PC-9 (cell line): Measurements from ENCODE around the gene ANKRD11. TPM values are rescaled to one million over a fixed set of nuclear protein-coding genes. Genes with fewer than 3 reads are reported as not detected.

ENCODE experiments used
- BruUV-seq: library from RNA; stranded (reverse); fragments of 400-500 nt; replicated peaks from 2 replicates; lab custom pipeline; 2021; lab: Mats Ljungman, UMichigan
- CTCF ChIA-PET: fragments of 300-600 bp; sonication (Branson Sonifier 250); formaldehyde crosslinking; loops from one replicate; lab custom pipeline; 2022; ENCODE audit warnings: antibody characterized with exemption; lab: Charles Lee
- POLR2A ChIA-PET: fragments of 300-600 bp; sonication (Branson Sonifier 250); formaldehyde crosslinking; loops from one replicate; lab custom pipeline; 2022; ENCODE audit warnings: antibody characterized with exemption; ENCODE audit not compliant: unreplicated experiment; lab: Charles Lee
- DNase-seq, 2 experiments: peaks; one replicate each; pipeline versions ENCODE4 v3.0.0 to v3.0.0-alpha.2; 2015 to 2022; ENCODE audit warnings: mixed read lengths in 1 of 2
- H2AFZ ChIP-seq: fragments of 200-600 bp; sonication (generic); 2 replicates; pipeline ENCODE4 v1.8.1; 2017; ENCODE audit warnings: antibody characterized with exemption
- H3F3A ChIP-seq: fragments of 200-600 bp; sonication (generic); 2 replicates; pipeline ENCODE4 v1.8.1; 2017; ENCODE audit warnings: antibody characterized with exemption, mild to moderate bottlenecking, low read depth; ENCODE audit not compliant: insufficient read depth
- H3K27ac ChIP-seq: fragments of 200-600 bp; sonication (generic); 2 replicates; pipeline ENCODE4 v1.6.1; 2016; ENCODE audit warnings: mixed run types
- H3K27me3 ChIP-seq: fragments of 200-600 bp; sonication (generic); 2 replicates; pipeline ENCODE4 v1.6.1; 2016; ENCODE audit warnings: low read depth, mixed run types; ENCODE audit not compliant: insufficient read depth
- H3K36me3 ChIP-seq: fragments of 200-600 bp; sonication (generic); 2 replicates; pipeline ENCODE4 v1.6.1; 2016; ENCODE audit warnings: low read depth, mixed run types
- H3K4me1 ChIP-seq: fragments of 200-600 bp; sonication (generic); replicated peaks from 2 replicates; pipeline ENCODE4 v1.6.1; 2016; ENCODE audit warnings: mixed run types; ENCODE audit not compliant: insufficient read depth
- H3K4me2 ChIP-seq: fragments of 200-600 bp; sonication (generic); 2 replicates; pipeline ENCODE4 v1.6.1; 2017; ENCODE audit warnings: mixed run types
- H3K4me3 ChIP-seq: fragments of 200-600 bp; sonication (generic); 2 replicates; pipeline ENCODE4 v1.6.1; 2016; ENCODE audit warnings: mixed run types
- H3K79me2 ChIP-seq: fragments of 200-600 bp; sonication (generic); 2 replicates; pipeline ENCODE4 v1.6.1; 2017; ENCODE audit warnings: low read depth, mixed run types
- H3K9me2 ChIP-seq: fragments of 200-600 bp; sonication (generic); 2 replicates; pipeline ENCODE4 v1.8.1; 2017; ENCODE audit warnings: mild to moderate bottlenecking; ENCODE audit not compliant: insufficient read depth
- H3K9me3 ChIP-seq: fragments of 200-600 bp; sonication (generic); 2 replicates; pipeline ENCODE4 v1.8.1; 2016; ENCODE audit warnings: low read depth; ENCODE audit not compliant: insufficient read depth
- H4K20me1 ChIP-seq: fragments of 200-600 bp; sonication (generic); 2 replicates; pipeline ENCODE4 v1.8.1; 2017; ENCODE audit not compliant: insufficient read depth
- EZH2 ChIP-seq: fragments of 200-600 bp; sonication (generic); IDR thresholded peaks from 2 replicates; pipeline ENCODE4 v1.8.0; 2017; ENCODE audit warnings: antibody characterized with exemption, low read depth
- intact Hi-C: fragments of 100-400 bp; cut with micrococcal nuclease; formaldehyde crosslinking; loops from one replicate; pipeline ENCODE4 v1.10.0; 2022; ENCODE audit not compliant: unreplicated experiment
- total RNA-seq: library from RNA; stranded (reverse); gene quantifications from 2 replicates; pipeline ENCODE4 v1.2.3, GENCODE V29; 2021
- TF ChIP-seq, protein P1 (sequence below): fragments of 200-600 bp; sonication (generic); conservative IDR thresholded peaks from 2 replicates; pipeline ENCODE4 v1.6.1; 2017; ENCODE audit warnings: mixed run types, antibody characterized with exemption, mild to moderate bottlenecking, moderate library complexity

The ANKRD11 gene
- total RNA-seq, 1 experiment from 2014 or later: 220 TPM

DNA sequence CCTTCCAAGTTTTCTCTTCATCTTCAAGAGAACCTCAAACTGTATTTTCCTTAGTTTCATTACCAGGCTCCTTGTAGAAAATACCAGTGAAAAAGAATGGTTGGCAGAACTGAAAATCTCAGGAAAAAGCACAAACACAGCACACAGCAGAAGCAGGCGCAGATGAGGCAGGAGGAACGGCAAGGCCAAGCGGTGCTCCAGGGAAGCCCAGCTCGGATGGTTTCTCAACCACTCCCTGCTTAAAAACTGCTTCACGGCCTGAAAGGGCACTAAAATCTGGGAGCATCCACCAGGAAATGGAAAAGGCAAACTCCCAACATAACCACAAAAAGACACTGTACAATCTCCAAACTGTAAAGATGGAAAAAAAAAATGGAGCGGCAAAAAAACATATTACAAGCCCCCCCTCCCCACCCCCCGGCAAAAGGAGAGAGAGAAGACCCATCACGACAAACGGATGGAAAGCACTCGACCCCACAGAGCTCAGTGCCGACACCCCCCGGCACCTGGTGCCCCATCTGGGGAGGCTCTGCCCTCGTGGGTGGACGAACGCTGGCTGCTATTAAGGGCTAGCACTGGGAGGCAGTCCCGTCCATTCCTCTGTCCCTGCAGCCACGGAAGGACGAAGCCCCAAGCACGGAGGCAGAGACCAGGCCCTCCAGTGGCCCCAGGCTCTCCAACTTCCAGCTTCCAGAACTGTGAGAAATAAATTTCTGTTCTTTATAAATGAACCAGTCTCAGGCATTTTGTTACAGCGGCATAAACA lies 145.3 kb downstream of the ANKRD11 start:
- H3K4me2 ChIP-seq: no peak overlapping the region
- ChIA-PET POLR2A (interaction anchor here (0.7 kb wide), 1 partner anchor 25 kb away, joined by 8 read pairs; no protein-coding TSS in a partner anchor), CTCF (no interaction called here)
- peaks cover 48% of the 10 kb centered on the region for H3F3A ChIP-seq
- H4K20me1 ChIP-seq: peaks cover 99% of the 10 kb centered on the region
- no peak overlapping the region for H2AFZ ChIP-seq
- intact Hi-C loops: no loop called here
- no peak for DNase-seq
- no peaks in the 10 kb centered on the region for H3K9me2 ChIP-seq
- peaks cover 13% of the 10 kb centered on the region; the same call in 1 of the 2 replicates for H3K4me1 ChIP-seq
- H3K4me3 ChIP-seq: no peak overlapping the region
- H3K9me3 ChIP-seq: no peaks in the 10 kb centered on the region
- TF ChIP-seq, protein P1, sequence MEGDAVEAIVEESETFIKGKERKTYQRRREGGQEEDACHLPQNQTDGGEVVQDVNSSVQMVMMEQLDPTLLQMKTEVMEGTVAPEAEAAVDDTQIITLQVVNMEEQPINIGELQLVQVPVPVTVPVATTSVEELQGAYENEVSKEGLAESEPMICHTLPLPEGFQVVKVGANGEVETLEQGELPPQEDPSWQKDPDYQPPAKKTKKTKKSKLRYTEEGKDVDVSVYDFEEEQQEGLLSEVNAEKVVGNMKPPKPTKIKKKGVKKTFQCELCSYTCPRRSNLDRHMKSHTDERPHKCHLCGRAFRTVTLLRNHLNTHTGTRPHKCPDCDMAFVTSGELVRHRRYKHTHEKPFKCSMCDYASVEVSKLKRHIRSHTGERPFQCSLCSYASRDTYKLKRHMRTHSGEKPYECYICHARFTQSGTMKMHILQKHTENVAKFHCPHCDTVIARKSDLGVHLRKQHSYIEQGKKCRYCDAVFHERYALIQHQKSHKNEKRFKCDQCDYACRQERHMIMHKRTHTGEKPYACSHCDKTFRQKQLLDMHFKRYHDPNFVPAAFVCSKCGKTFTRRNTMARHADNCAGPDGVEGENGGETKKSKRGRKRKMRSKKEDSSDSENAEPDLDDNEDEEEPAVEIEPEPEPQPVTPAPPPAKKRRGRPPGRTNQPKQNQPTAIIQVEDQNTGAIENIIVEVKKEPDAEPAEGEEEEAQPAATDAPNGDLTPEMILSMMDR: no peak
- no peak for TF ChIP-seq EZH2
- H3K36me3 ChIP-seq: 0 out of 2 replicates have a peak, but pooled peaks cover 6% of the 10 kb centered on the region
- no peaks in the 10 kb centered on the region for H3K27me3 ChIP-seq
- BruUV-seq: no TSS peak
- peaks cover 100% of the 10 kb centered on the region for H3K79me2 ChIP-seq
- no peak overlapping the region for H3K27ac ChIP-seq

DNA sequence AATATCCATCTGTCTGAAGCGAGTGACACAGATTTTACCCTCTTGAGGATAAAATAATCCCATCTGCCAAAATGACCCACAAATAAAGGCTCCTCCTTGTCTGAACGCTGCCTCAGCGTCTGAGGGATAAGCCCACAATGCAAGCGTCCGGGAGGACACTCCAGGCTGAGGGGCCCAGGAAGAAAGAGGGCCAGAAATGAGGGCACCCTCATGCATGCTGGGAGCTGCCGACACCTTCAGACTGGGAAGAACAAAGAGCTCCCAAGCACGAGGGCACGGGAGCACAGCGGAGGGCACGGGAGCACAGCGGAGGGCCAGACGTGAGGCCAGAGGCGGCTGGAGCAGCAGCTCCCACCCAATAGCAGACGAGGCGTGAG lies 145.9 kb downstream of the ANKRD11 start:
- POLR2A ChIA-PET: no interaction called here
- DNase-seq: no peak
- Histone ChIP-seq H3K27ac (no peak overlapping the region), H2AFZ (no peak overlapping the region), H3K4me3 (no peak overlapping the region), H3K79me2 (peaks cover 100% of the 10 kb centered on the region), H4K20me1 (peaks cover 99% of the 10 kb centered on the region), H3F3A (peaks cover 54% of the 10 kb centered on the region), H3K4me1 (peaks cover 13% of the 10 kb centered on the region; the same call in 1 of the 2 replicates), H3K27me3 (no peaks in the 10 kb centered on the region), H3K36me3 (0 out of 2 replicates have a peak, but pooled peaks cover 6% of the 10 kb centered on the region), H3K9me3 (no peaks in the 10 kb centered on the region), H3K4me2 (no peak overlapping the region), H3K9me2 (no peaks in the 10 kb centered on the region)
- no TSS peak for BruUV-seq
- intact Hi-C loops: no loop called here
- CTCF ChIA-PET: no interaction called here
- TF ChIP-seq, protein P1: no peak

DNA sequence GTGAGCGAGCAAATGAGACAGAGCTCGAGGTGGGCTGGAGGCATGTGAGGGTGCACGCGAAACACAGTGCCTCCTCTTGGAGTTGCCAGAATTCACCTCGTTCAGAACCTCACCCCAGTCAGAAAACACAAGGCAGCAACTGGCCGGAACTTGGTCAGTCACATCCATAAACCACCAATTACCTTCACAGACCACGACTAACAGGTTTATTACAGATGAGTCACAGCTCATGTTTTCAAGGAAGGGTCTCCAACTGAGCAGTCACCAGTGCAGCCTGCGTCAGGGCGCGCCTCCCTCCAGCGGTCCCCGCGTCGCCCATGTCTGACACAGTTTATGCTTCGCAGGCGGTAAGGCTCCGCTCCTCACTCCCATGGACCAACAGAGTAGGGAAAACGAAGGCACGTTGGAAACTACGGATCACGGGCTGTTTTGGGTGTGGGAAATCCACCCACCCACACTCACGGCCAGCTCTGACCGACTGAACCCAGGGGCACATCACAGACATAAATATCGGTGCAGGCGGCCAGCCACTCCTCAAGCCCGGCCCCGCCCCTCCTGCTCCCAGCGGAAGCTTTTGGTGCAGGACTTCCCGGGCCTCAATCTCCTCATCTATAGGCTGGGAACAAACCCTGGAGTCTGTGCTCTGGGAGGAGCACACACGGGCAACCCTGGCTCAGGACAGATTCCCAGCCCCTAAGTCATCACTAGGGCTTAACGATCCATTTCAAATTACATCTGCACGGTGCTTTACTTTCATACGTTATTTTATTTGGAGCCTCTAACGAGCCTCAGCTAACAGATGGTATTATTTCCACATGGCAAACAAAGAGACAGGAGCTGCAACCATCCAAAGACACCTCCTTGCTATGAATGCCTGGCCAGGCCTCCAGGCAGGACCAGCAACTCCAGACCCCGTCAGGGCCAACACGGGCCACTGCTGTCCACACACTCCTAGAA lies 146.6 kb downstream of the ANKRD11 start:
- H3K36me3 ChIP-seq: 0 out of 2 replicates have a peak, but pooled peaks cover 6% of the 10 kb centered on the region
- H3K4me1 ChIP-seq: peaks cover 13% of the 10 kb centered on the region; the same call in 1 of the 2 replicates
- H4K20me1 ChIP-seq: peaks cover 100% of the 10 kb centered on the region
- DNase-seq: peak in 1 of 2 experiments; percentile 38
- no peak overlapping the region for H3K4me2 ChIP-seq
- H3K9me3 ChIP-seq: no peaks in the 10 kb centered on the region
- H3K9me2 ChIP-seq: no peaks in the 10 kb centered on the region
- intact Hi-C loops: no loop called here
- no peak overlapping the region for H2AFZ ChIP-seq
- H3K79me2 ChIP-seq: peaks cover 100% of the 10 kb centered on the region
- H3F3A ChIP-seq: peaks cover 59% of the 10 kb centered on the region
- no peak overlapping the region for H3K27ac ChIP-seq
- POLR2A ChIA-PET: no interaction called here
- TF ChIP-seq EZH2: no peak
- TF ChIP-seq, protein P1: no peak
- BruUV-seq: no TSS peak
- CTCF ChIA-PET: interaction anchor here (0.5 kb wide), 2 partner anchors 10 to 89 kb away, joined by 3 to 5 read pairs; no protein-coding TSS in a partner anchor
- no peak overlapping the region for H3K4me3 ChIP-seq
- no peaks in the 10 kb centered on the region for H3K27me3 ChIP-seq
